Kidney (tissue), 14 donors: ENCODE data around the gene HDLBP. TPM values are rescaled to one million over a fixed set of nuclear protein-coding genes. Genes with fewer than 3 reads are reported as not detected.

Experiments
- DNase-seq, 5 donors: peaks; one replicate each; pipeline ENCODE4 v3.0.0-alpha.2; 2013 to 2020
- FAIRE-seq: peaks from 2 replicates; lab custom pipeline; 2012; peaks lifted over from hg19 to GRCh38; lab: Jason Lieb, UNC
- H3K27ac ChIP-seq, 2 donors: one replicate each; pipeline ENCODE4 v1.7.0; 2013; ENCODE audit warnings: low read depth in 2 of 2, low read length in 2 of 2, inconsistent platforms in 1 of 2
- H3K27me3 ChIP-seq: one replicate; pipeline ENCODE4 v1.7.1; 2013; ENCODE audit warnings: low read length, inconsistent platforms; ENCODE audit not compliant: control insufficient read depth, insufficient read depth
- H3K36me3 ChIP-seq, 3 donors: one replicate each; pipeline versions ENCODE4 v1.7.0 to v1.7.1; 2013; ENCODE audit warnings: low read length in 3 of 3, control low read depth in 1 of 3, inconsistent platforms in 1 of 3; ENCODE audit not compliant: insufficient read depth in 3 of 3, control insufficient read depth in 2 of 3
- H3K4me1 ChIP-seq, 3 donors: one replicate each; pipeline versions ENCODE4 v1.7.0 to v1.7.1; 2013; ENCODE audit warnings: low read length in 3 of 3, inconsistent platforms in 1 of 3, low read depth in 1 of 3; ENCODE audit not compliant: control insufficient read depth in 2 of 3, insufficient read depth in 2 of 3
- H3K4me3 ChIP-seq, 3 donors: one replicate each; pipeline versions ENCODE4 v1.7.0 to v1.8.1; 2013; ENCODE audit warnings: low read length in 3 of 3, control low read depth in 1 of 3, inconsistent platforms in 1 of 3
- H3K9ac ChIP-seq, 3 donors: one replicate each; pipeline versions ENCODE4 v1.7.0 to v1.7.1; 2013; ENCODE audit warnings: low read length in 3 of 3, control low read depth in 1 of 3, inconsistent platforms in 1 of 3
- H3K9me3 ChIP-seq, 3 donors: one replicate each; pipeline versions ENCODE4 v1.7.0 to v1.7.1; 2013; ENCODE audit warnings: low read length in 3 of 3, control low read depth in 1 of 3, inconsistent platforms in 1 of 3; ENCODE audit not compliant: control insufficient read depth in 2 of 3, insufficient read depth in 1 of 3
- intact Hi-C: fragments of 100-400 bp; cut with DNase I; formaldehyde crosslinking; loops from one replicate; pipeline ENCODE4 v1.11.1; 2022
- polyA plus RNA-seq: library from polyadenylated mRNA; stranded (reverse); fragments of 350-450 nt; fragmentation: Illumina TruSeq; extraction: RNeasy Lipid Tissue Mini Kit (QIAGEN cat#74804); gene quantifications from one replicate; pipeline ENCODE4 v1.2.3, GENCODE V29; 2014; ENCODE audit warnings: low read depth, low replicate concordance; ENCODE audit not compliant: insufficient read depth
- total RNA-seq: library from RNA; stranded (reverse); fragmentation: NEBNext Ultra II Directional; extraction: Animal tissue kit (Norgen Biotek cat#: 25700); gene quantifications from one replicate; pipeline ENCODE4 v1.2.1, GENCODE V29; 2021
- TF ChIP-seq, protein P1 (sequence below): IDR thresholded peaks from 3 replicates; pipeline ENCODE4 v1.5.1; 2012; ENCODE audit warnings: mild to moderate bottlenecking, moderate library complexity, borderline replicate concordance; ENCODE audit not compliant: insufficient read depth; ENCODE audit errors: extremely low read depth
- donor health status: control.
- donor health status: control.
- donor health status: control.
- donor health status: control.
- donor health status: control.
- donor health status: DM: yes; HTN: yes; CAD: no.
- donor health status: Normal renal cell carcinoma (clear cell type).

HDLBP gene
- total and polyA plus RNA-seq, 2 donors from 2014 or later = 256 to 356 TPM

DNA sequence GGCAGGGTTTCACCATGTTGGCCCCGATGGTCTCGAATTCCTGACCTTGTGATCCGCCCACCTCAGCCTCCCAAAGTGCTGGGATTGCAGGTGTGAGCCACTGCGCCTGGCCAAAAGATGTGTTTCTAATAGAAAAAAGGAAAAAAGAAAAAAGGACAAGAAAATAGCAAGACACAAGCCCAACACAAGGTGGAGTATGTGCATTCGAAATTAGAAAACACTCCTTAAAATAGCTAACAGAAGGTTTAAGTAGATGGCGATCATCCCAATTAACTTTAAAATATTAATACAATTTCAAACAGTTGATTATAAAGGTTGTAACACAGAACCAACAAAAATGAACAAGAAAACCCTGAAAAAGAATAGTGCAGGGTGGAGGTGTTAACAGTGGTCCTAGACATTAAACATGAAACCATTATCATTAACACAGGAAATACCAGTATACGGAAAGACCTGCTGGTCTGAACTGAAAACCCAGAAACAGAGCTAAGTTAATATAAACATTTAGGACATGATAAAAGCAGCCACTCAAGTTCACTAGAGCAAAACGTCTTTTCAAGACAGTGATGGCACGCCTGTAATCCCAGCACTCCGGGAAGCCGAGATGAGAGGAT lies 57.9 kb downstream of the HDLBP start:
- no peak for DNase-seq
- H3K36me3 ChIP-seq = peaks cover 22 to 64% (median 48%) of the 10 kb centered on the region in 3 donors
- H3K27ac ChIP-seq = no peak overlapping the region
- no peak overlapping the region for H3K4me3 ChIP-seq
- no peaks in the 10 kb centered on the region for H3K4me1 ChIP-seq
- intact Hi-C loops = no loop called here
- no peaks in the 10 kb centered on the region for H3K27me3 ChIP-seq
- H3K9me3 ChIP-seq = no peaks in the 10 kb centered on the region
- H3K9ac ChIP-seq = no peak overlapping the region
- TF ChIP-seq, protein P1, sequence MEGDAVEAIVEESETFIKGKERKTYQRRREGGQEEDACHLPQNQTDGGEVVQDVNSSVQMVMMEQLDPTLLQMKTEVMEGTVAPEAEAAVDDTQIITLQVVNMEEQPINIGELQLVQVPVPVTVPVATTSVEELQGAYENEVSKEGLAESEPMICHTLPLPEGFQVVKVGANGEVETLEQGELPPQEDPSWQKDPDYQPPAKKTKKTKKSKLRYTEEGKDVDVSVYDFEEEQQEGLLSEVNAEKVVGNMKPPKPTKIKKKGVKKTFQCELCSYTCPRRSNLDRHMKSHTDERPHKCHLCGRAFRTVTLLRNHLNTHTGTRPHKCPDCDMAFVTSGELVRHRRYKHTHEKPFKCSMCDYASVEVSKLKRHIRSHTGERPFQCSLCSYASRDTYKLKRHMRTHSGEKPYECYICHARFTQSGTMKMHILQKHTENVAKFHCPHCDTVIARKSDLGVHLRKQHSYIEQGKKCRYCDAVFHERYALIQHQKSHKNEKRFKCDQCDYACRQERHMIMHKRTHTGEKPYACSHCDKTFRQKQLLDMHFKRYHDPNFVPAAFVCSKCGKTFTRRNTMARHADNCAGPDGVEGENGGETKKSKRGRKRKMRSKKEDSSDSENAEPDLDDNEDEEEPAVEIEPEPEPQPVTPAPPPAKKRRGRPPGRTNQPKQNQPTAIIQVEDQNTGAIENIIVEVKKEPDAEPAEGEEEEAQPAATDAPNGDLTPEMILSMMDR = no peak
- no peak for FAIRE-seq

DNA sequence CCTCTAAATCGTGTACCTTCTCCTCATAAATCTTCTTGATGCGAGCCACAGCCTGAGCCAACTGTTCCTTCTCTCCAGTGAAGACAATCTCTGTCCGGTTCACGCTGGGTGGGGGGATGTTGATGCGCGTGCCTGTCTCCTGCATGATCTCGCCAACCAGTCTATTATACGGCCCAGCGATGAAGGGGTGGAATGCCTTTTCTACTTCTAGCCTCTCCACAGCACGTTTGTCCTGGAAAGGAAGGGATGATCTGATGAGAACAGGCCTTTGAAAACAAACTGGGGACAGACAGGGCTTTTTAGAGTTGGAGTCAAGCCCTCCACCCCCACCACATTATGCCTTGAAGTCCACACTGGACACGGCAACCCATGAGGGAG lies 59.3 kb downstream of the HDLBP start:
- intact Hi-C loops = no loop called here
- peaks cover 21 to 64% (median 45%) of the 10 kb centered on the region in 3 donors for H3K36me3 ChIP-seq
- DNase-seq = no peak

DNA sequence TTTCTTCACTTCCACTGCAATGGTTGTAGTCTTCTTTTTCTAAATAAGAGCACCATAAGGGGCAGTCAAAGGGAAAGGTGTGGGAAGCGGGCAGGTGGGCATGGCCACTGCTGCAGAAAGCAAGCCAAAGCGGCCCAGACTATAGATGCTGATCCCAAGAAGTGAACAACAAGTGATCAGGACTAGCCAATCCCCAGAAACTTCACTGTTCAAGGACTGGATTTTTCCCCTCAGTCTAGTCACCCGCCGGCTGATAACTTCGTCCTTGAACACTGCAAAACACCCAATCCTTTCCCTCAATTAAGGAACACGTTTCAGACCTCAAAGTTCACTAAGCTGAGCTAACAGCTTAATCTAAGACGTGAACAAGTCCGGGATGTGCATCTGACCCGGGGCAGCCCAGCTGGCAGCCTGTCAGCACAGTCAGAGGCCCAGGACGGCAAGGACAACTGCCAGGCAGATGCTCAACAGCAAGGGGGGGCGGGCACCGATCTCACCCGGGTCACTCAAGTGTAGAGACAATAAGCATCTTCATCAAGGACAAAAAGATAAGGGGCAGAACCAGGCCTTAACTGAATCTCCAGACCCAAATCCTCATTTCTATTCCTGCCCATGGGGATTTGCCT lies 59.8 kb downstream of the HDLBP start:
- H3K27me3 ChIP-seq = no peaks in the 10 kb centered on the region
- DNase-seq = no peak
- no peaks in the 10 kb centered on the region for H3K4me1 ChIP-seq
- H3K9me3 ChIP-seq = no peaks in the 10 kb centered on the region
- intact Hi-C loops = no loop called here
- H3K9ac ChIP-seq = no peak overlapping the region
- TF ChIP-seq, protein P1 = no peak
- peaks cover 19 to 64% (median 47%) of the 10 kb centered on the region in 3 donors for H3K36me3 ChIP-seq
- no peak overlapping the region for H3K4me3 ChIP-seq
- H3K27ac ChIP-seq = no peak overlapping the region
- FAIRE-seq = no peak

More for the DNA sequence above, 59.3 kb downstream of the HDLBP start:
- FAIRE-seq = no peak
- Histone ChIP-seq H3K4me1 (no peaks in the 10 kb centered on the region), H3K27ac (no peak overlapping the region), H3K27me3 (no peaks in the 10 kb centered on the region), H3K4me3 (no peak overlapping the region), H3K9me3 (no peaks in the 10 kb centered on the region), H3K9ac (no peak overlapping the region)
- TF ChIP-seq, protein P1 = no peak
